GM20431 (cell line): ENCODE results near the gene CCT2.
"Not testable (repeated sequence)": the region's sequence is repeated elsewhere in the genome, so short reads cannot be mapped to it uniquely, and the experiment has no call there.

ENCODE experiments used
- in situ Hi-C: fragments of 300-500 bp; cut with MseI, MboI; formaldehyde crosslinking; loops from one replicate; pipeline ENCODE4 v1.15.0; 2020; ENCODE audit warnings: low sequenced_read_pairs; ENCODE audit not compliant: unreplicated experiment

CCT2 gene

DNA sequence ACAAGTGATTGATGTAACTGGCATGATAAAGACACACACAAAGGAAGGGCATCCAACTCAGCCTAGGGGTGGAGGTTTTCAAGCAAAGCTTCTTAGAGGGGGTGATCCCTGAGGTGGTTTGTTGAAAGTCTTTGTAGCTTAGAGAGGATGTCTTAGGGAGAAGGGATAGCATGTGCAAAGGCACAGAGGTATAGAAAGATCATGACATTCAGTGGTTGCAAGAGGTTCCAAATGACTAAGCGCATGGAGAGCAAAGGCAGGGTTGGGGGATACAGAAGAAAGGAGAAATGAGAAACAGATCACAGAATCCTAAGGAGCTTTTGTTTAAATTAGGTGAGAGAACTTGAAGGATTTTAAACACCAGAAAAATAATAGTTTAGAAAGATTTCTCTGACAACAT lies 5.2 kb upstream of the CCT2 start:
- in situ Hi-C loops: loop anchor here (25.0 kb wide), 1 partner anchor 193 kb away; no protein-coding TSS in a partner anchor

DNA sequence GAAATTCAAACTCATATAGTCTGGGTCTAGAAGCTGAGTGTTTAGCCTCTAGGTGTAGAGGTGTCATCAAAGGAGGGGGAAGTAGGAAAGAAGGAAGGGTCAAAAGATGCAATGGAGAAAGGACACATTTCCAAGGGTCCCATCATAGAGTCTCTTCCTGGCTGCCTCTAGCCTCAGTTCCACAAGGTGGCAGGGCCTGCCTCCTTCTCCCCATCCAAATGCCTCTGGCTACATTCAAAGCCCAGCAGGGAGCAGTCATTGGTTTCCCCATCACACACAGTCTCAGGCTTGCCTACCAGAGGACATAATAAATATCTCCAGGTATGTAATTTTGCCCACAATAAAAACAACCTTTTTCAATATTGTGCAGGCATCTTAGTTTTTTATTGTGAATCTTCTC lies 2.1 kb upstream of the CCT2 start:
- in situ Hi-C loops: loop anchor here (25.0 kb wide), 1 partner anchor 196 kb away; no protein-coding TSS in a partner anchor

DNA sequence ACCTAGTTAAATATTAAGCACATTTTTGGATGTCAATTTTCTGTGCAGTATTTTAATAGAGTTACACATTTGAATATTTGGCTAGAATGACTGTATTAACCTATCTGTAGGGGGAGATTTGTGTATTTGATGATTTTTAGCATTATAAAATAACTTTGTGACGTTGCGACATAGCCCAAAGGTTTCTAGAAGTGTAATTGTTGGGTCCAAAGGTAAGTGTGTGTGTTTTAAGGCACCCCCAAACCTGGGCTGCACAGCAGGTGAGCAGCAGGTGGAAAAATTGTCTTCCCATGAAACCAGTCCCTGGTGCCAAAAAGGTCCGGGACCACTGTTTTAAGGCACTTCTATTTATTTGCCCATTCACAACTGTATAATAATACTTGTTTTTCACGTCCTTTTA lies 3.3 kb downstream of the CCT2 start:
- in situ Hi-C loops: loop anchor here (25.0 kb wide), 1 partner anchor 201 kb away; no protein-coding TSS in a partner anchor

DNA sequence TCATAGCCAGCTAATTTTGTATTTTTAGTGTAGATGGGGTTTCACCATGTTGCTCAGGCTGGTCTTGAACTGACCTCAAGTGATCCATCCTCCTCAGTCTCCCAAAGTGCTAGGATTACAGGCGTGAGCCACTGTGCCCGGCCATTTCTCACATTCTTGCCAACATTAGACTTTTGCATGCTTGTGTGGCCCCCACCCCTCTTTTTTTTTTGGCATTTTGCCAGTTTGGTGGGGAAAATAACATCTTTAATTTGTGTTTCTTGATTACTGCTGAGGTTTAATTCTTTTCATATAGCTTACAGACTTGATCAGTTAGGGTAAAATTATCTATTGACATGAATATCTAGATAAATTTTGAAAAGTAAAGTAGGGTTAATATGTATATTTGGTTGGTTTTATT lies 3.8 kb downstream of the CCT2 start:
- in situ Hi-C loops: loop anchor here (25.0 kb wide), 1 partner anchor 202 kb away; no protein-coding TSS in a partner anchor

DNA sequence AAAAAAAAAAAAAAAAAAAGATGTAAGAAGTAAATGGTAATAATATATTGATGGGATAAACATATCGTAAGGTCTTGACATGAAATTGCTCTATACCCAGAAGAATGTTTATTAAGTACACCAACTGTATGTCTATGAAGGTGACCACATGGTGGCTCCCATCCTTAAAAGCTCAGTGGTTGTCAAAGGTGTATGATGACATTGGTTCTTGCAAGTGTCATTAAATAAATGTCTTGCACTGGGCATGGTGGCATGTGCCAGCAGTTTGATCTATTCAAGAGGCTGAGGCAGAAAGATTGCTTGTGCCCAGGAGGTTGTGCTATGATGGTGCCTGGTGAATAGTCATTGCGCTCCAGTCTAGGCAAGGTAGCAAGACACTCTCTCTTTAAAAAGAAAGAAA lies 10.4 kb downstream of the CCT2 start:
- in situ Hi-C loops: loop anchor here (25.0 kb wide), 1 partner anchor 208 kb away; no protein-coding TSS in a partner anchor

DNA sequence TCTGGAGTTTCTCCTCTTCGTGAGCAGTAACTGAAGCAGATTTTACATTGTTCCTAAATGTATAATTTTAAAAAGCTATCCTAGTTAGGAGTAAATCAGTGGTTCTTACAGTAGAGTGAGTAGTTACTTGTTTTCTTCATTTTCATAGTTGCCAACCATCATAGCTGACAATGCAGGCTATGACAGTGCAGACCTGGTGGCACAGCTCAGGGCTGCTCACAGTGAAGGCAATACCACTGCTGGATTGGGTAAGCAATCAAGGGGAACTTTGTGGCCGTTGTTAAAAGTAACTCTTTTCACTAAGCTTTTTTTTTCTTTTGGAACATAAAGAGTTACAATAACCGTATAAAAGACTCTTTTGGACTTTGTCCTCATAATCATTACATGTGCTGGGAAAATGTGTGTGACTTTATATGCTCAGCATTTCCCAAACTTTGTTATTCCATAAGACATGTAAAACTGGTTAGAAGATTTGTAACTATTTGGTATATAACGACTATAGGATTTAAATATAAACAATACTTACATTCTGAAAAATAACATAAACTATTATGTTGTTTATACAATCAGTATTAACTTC lies 13.0 kb downstream of the CCT2 start:
- in situ Hi-C loops: loop anchor here (25.0 kb wide), 1 partner anchor 211 kb away; no protein-coding TSS in a partner anchor

DNA sequence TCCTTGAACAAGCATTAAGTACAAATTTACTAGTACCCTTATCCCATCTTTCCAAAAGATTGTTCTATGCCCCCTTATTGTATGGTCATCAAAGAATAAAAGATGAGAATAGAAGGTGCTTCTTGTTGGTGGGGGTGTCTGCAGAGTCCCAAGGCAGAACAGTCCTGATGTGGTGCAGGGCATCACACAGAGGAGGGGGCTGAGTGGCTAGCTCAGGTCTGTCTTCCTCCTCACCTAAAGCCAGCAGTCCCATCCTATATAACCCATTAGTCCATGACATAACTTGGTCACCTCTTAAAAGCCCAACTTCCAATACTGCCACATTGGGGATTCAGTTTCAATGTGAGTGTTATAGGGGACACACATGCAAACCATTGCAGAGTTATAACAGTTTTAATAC lies 15.5 kb downstream of the CCT2 start:
- in situ Hi-C loops: no loop called here

DNA sequence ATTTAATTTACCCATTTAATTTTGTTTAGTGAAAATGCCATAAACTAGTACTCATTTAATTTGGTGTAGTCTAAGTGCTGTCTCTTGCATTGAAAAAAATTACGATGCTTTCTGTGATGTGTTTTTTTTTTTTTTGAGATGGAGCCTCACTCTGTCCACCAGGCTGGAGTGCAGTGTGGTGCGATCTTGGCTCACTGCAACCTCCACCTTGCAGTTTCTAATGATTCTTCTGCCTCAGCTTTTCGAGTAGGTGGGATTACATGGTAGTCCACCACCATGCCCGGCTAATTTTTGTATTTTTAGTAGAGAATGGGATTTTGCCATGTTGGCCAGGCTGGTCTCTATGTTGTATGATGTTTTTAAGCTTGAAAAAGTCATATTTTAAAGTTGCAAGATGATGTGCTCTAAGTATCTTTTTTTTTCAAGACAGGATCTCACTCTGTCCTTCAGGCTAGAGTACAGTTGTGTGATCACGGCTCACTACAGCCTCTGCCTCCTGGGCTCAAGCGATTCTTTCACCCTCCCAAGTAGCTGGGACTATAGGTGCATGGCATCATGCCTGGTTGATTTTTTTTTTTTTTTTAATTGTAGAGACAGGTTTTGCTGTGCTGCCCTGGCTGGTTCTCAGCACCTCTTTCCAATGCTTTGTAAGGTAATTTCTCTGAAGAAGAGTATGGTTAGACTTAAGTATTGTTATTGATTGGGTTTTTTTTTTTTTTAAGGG lies 16.9 kb downstream of the CCT2 start:
- in situ Hi-C loops: no loop called here

DNA sequence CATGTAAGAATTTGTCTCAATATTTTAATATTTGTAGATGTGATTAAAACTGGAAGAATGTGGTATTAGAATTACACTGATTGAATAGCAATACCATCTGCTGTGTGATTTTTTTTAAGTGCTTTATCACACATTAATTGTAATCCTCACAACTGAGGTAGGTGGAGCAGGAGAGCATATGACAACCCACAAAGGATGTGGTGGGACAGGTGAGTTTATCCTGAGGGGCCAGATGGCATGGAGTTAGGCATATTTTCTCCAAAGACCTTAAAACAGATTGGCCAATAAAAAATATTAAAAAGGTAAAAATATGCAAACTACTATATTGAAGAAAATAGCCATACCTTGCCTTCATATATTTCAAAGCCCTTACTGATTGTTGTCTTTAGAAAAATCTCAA lies 17.7 kb downstream of the CCT2 start:
- in situ Hi-C loops: no loop called here

DNA sequence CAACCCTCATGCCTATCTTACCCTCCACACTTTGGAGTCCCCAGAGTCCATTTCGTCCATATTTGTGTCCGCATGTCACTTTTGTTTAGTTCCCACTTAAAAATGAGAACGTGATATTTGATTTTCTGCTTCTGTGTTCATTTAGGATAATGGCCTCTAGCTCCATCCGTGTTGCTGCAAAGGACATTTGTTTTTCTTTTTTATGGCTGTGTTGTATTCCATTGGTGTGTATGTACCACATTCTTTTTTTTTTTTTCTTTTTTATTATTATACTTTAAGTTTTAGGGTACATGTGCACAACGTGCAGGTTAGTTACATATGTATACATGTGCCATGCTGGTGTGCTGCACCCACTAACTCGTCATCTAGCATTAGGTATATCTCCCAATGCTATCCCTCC lies 18.3 kb downstream of the CCT2 start:
- in situ Hi-C loops: not testable (repeated sequence)

DNA sequence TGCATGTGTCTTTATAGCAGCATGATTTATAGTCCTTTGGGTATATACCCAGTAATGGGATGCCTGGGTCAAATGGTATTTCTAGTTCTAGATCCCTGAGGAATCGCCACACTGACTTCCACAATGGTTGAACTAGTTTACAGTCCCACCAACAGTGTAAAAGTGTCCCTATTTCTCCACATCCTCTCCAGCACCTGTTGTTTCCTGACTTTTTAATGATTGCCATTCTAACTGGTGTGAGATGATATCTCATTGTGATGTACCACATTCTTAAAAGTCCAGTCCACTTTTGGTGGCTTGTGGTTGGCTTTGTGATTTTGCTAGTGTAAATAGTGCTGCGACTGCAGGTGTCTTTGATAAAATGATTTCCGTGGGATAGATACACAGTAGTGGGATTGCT lies 19.0 kb downstream of the CCT2 start:
- in situ Hi-C loops: not testable (repeated sequence)

DNA sequence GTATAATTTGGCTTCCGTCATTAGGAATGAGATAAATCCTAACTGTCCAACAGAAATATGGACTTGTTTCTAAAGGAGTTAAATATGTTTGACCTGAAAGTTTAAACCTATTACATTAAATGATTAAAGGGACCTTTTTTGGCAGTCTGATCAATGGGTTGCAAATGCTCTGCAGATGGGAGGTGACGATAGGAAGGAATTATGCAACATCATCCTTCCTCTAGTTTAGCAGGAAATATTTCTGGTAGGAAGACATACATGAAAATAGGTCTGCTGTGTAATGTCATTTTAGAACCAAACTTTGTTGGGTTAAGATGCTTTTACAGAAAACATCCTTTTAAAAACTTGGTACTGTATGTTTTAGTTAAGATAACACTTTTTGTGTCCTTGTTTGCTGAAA lies 22.9 kb downstream of the CCT2 start:
- in situ Hi-C loops: no loop called here

DNA sequence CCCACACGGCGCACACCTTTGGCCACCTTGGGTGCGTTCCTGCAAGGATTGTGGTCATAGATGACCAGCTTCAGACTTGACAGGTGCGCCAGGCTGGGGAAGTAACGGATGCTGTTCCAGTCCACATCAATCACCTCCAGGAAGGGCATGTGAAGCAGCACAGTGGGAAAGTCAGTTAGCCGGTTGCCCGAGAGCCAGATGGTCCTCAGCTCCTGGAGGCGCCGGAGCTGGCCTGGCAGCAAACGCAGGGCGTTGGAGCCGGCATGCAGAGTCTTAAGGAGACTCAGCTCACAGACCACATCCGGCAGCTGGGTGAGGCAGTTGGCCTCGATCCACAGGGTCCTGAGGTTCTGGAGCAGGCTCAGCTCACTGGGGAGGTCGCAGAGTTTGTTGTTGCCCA lies 24.9 kb downstream of the CCT2 start:
- in situ Hi-C loops: no loop called here

DNA sequence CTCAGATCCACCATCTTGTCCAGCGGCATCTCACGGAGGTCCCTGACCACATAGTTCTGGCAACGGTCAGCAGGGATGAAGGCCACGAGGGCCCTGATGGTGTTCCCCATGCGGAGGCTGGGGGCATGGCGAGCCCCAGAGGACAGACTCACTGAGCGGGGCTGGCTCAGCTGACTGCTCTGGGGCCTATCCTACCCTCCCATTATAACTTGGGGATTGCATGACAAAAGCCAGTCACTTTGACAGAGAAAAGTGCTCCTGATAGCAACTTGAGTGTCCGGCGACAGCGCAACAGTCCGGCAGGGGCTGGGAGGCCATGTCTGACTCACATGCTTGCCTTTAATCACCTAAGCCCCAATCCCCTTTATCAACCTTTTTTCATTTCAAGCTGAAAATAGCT lies 25.5 kb downstream of the CCT2 start, which contains the start of gene LRRC10:
TSS of gene LRRC10 (minus strand) at position 179 of the 400 bp plus-strand sequence. CDS start at position 110, 69 bp downstream.
- in situ Hi-C loops: no loop called here

DNA sequence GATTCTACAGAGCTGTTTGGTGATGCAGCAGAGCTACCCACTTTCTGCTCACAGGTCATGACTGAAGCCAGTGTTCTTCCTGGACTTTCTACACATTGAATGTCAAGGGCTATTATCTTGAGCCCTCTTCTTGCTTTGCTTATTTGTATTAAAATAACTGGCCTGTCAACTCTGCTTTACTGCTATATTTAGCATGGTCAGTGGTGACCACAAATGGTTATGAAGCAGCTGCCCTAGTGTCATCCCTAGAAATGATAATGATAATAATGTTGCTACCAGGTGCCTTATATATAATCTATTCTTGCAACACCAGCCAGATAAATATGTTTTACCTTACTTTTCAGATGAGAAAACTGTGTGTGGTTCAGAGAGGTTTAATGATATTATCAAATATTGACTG lies 28.1 kb downstream of the CCT2 start:
- in situ Hi-C loops: no loop called here

DNA sequence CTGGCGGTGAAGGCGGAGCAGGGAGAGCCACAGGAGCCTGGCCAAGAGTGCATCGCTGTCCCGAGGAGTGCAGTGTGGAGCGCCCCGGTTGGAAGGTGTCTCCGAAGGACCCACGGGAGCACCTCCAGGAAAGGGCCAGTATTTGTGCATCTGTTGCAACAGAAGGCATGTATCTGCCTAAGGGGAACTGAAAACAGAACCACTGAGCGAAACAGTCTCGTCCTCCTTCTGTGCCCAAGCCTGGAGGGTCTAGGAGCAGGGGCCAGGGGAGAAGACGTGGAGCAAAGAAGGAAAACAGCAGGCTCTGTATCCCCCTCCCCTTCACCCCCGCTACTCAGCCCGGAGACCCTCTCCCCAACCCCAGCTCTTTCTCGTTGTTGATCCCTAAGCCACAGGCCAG lies 30.8 kb downstream of the CCT2 start:
- in situ Hi-C loops: no loop called here

DNA sequence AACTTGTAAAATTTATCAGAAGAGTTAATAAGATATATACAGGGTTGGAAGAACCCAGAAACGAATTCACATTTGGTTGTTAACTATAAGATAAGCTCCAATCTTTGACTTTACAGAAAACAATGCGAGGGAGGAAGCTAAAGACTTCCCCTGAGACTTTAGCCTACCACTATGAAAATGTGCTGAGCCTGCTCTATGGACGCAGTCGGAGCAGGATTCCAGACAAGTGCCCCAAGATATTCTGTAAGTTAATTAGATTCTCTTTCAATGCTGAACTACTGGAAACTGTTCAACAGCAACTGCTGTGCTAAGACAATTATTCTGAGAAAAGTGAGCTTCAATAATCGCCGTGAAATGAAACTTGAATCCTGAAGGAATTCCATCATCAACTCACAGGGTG lies 33.8 kb downstream of the CCT2 start:
- in situ Hi-C loops: no loop called here

DNA sequence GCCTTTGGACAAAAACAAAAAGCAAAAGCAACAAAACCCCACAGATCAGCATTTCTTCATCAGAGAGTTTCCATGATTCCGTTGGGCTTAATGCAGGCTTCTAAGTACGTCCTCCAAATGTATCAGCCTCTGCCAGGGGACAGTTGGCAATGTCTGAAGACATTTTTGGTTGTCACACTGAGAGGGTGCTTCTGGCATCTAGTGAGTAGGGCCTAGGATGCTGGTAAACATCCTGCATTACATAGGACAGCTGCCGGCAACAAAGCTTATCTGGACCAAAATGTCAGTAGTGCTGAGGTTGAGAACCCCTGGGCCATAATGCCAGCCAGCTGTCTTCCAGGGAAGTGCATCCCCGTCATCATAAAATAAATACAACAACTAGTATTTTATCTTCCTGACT lies 34.8 kb downstream of the CCT2 start:
- in situ Hi-C loops: no loop called here

DNA sequence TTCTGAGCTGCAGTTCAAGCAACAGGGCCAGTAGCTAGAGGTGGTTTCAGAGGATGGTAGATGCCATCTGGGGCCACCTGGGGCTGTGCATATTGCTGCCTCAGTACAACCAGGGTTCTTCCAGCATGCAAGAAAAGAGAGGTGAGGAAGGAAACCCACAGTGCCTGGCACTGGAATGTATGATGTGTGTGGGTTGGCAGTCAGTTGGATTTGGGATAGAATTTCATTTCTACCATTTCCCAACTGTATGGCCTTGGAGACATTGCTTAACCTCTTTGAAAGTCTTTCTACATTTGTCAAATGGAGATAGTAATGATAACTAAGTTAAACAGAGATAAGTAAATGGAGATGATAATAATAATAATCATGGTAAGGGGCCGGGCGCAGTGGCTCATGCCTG lies 35.7 kb downstream of the CCT2 start:
- in situ Hi-C loops: no loop called here

DNA sequence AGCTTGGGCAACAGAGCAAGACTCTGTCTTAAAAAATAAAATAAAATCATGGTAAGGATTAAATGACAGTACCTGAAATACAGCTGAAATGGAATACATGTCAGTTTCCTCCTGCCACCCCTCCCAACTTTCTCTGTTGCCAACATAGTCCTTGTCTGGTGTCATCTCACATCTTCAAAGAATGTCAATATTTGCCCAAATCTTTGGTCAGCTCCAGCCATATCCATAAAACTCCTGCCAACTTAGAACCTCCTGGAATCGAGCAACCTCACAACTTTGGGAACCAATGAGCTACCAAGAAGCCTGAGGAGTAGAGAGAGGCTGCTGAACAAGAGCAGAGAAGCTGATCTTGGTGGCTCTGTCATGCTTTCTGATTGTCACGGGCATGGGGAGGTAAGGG lies 36.3 kb downstream of the CCT2 start:
- in situ Hi-C loops: no loop called here

DNA sequence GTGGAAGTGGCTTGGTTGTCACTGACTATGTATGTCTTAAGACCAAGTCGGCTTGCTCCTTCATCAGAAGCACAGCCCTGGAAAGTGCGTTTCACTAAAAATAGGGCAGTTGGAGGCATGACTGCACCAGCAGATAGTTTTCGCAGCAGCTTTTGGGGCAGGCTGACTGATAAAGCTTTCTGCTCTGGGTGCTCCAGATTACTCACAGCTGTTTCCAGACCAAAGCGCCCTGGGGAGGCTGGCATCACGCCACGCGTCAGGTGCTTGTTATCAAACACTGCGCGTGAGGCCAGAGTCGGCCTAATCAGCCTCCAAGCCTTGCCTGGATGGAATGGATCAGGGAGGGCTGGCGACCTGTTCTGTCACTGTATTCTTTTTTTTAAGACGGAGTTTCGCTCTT lies 38.7 kb downstream of the CCT2 start:
- in situ Hi-C loops: no loop called here

DNA sequence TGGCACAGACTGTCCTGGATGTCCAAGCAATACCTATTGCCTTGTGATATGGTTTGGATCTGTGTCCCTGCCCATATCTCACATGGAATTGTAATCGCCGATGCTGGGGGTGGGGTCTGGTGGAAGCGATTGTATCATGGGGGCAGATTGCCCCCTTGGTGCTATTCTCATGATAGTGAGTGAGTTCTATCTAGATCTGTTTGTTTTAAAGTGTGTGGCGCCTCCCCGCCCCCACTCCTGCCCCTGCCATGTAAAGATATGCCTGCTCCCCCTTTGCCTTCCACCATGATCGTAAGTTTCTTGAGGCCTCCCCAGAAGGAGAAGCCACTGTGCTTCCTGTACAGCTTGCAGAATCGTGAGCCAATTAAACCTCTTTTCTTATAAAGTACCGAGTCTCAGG lies 42.2 kb downstream of the CCT2 start:
- in situ Hi-C loops: no loop called here
